ENCODE data around the gene TTLL11.

TTLL11 gene

DNA sequence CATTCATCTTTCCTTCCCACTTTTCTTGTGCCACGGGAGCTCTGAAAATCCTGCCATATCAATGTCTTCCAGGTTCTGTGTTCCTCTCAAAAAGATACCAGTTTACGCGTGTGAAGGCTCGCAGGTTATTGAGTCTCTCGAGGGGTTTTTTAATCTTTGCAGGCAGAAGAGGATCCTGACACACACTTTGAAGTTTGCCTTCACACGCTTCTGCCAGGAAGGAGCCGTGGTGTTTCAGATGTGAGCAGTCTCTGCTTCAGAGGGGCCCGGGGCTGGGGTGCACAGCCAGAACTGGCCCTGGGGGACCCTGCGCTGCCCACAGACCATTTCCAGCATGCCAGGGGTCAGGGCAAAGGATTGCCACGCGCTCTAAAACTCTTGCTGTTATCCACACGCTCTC, 167.2 kb downstream of the TTLL11 start:
- TF ChIP-seq, protein P1, sequence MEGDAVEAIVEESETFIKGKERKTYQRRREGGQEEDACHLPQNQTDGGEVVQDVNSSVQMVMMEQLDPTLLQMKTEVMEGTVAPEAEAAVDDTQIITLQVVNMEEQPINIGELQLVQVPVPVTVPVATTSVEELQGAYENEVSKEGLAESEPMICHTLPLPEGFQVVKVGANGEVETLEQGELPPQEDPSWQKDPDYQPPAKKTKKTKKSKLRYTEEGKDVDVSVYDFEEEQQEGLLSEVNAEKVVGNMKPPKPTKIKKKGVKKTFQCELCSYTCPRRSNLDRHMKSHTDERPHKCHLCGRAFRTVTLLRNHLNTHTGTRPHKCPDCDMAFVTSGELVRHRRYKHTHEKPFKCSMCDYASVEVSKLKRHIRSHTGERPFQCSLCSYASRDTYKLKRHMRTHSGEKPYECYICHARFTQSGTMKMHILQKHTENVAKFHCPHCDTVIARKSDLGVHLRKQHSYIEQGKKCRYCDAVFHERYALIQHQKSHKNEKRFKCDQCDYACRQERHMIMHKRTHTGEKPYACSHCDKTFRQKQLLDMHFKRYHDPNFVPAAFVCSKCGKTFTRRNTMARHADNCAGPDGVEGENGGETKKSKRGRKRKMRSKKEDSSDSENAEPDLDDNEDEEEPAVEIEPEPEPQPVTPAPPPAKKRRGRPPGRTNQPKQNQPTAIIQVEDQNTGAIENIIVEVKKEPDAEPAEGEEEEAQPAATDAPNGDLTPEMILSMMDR (IDR thresholded peaks at IDR 0.05; ENCODE audit: insufficient read depth, low read length, poor library complexity, severe bottlenecking) = no peak
- Histone ChIP-seq H3K36me3 (ENCODE audit: control insufficient read depth, insufficient read depth, low read length) (no peaks in the 10 kb centered on the region), H3K27me3 (replicated peaks; ENCODE audit: control insufficient read depth, insufficient read depth, low read length) (no peaks in the 10 kb centered on the region), H3K4me3 (replicated peaks; ENCODE audit: low read depth, low read length) (no peak overlapping the region)
- no peak for DNase-seq (ENCODE audit: extremely low read depth, insufficient read length)

DNA sequence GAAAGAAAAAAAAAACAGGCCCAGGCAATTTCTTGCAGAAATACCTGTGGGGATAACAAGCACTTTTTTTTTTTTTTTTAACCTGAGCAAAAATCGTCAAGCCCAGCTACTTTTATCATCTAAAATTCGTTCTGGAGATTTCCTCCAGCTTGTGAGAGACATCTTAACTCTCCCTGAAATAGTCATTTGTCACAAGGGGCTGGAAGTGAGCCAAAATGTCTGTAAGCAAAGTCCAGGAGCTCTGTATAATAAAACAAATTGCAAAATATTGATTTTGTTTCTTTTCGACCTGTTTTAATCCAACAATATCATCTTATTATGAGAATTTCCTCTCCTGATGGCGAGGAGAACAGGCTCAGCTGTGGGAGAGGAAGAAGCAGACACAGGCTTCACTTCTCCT, 168.4 kb downstream of the TTLL11 start:
- H3K4me3 ChIP-seq (replicated peaks; ENCODE audit: low read depth, low read length) = no peak overlapping the region
- DNase-seq (ENCODE audit: extremely low read depth, insufficient read length) = no peak
- no peaks in the 10 kb centered on the region for H3K36me3 ChIP-seq (ENCODE audit: control insufficient read depth, insufficient read depth, low read length)
- no peaks in the 10 kb centered on the region for H3K27me3 ChIP-seq (replicated peaks; ENCODE audit: control insufficient read depth, insufficient read depth, low read length)
- TF ChIP-seq, protein P1 (IDR thresholded peaks at IDR 0.05; ENCODE audit: insufficient read depth, low read length, poor library complexity, severe bottlenecking) = no peak

DNA sequence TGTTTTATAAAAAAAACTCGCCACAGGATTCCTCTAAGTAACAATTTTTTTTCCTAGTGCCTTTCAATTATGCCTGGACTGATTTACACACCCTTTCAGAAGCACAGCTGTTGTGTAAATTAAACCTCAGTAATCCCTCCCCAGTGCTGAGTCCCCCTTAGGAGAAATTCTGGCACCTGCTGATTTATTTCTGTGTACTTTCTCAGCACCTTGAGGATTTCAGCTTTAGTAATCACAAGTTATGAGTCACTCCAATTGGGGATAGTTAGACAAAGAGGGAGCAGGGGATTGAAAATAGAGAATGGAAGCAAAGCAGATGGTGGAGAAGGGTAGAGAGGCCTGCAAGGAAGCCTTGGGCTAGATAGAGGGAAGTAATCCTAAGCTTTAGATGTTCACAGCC, 171.7 kb downstream of the TTLL11 start:
- no peak for DNase-seq (ENCODE audit: extremely low read depth, insufficient read length)
- no peaks in the 10 kb centered on the region for H3K36me3 ChIP-seq (ENCODE audit: control insufficient read depth, insufficient read depth, low read length)
- H3K27me3 ChIP-seq (replicated peaks; ENCODE audit: control insufficient read depth, insufficient read depth, low read length) = no peaks in the 10 kb centered on the region
- TF ChIP-seq, protein P1 (IDR thresholded peaks at IDR 0.05; ENCODE audit: insufficient read depth, low read length, poor library complexity, severe bottlenecking) = no peak
- no peak overlapping the region for H3K4me3 ChIP-seq (replicated peaks; ENCODE audit: low read depth, low read length)

DNA sequence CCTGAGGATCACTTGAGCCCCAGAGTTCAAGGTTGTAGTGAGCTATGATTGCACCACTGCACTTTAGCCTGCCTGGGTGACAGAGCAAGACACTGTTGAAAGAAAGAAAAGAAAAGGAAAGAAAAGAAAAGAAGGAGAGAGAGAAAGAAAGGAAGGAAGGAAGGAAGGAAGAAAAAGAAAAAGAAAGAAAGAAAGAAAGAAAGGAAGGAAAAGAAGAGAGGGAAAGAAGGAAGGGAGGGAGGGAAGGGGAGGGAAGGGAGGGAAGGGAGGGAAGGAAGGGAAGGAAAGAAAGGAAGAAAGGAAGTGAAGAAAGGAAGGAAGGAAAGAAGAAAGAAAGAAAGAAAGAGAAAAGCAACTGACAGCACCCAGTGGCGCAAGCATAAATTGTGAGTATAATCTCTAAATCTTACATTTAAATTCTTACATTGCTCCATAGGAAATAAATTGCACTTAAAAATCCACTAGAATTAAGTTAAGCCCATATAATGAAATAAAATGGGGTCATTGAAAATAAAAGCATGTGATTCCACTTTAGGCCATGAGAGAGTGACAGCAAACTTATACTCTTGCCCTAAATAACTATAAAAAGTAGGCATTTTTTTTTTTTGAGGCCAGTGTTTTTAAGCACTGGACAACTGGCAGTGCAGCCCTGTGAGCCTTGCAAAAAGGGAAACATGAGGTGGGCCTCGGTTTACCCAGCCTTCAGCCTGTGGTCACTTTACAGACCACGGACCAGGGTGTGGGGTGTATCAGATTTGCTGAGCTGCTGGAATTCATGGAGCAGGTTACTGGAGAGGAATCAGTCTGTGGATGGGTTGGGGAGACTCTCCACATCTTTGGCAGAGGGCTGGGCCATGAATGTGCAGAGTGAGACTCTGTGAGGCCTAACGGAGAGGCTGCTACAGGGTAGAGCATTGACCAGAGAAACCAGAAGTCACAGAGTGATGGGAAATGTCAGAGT, 175.5 kb downstream of the TTLL11 start:
- Histone ChIP-seq H3K4me3 (replicated peaks; ENCODE audit: low read depth, low read length) (no peak overlapping the region), H3K27me3 (replicated peaks; ENCODE audit: control insufficient read depth, insufficient read depth, low read length) (no peaks in the 10 kb centered on the region), H3K36me3 (ENCODE audit: control insufficient read depth, insufficient read depth, low read length) (no peaks in the 10 kb centered on the region)
- DNase-seq (ENCODE audit: extremely low read depth, insufficient read length) = no peak
- TF ChIP-seq, protein P1 (IDR thresholded peaks at IDR 0.05; ENCODE audit: insufficient read depth, low read length, poor library complexity, severe bottlenecking) = no peak

DNA sequence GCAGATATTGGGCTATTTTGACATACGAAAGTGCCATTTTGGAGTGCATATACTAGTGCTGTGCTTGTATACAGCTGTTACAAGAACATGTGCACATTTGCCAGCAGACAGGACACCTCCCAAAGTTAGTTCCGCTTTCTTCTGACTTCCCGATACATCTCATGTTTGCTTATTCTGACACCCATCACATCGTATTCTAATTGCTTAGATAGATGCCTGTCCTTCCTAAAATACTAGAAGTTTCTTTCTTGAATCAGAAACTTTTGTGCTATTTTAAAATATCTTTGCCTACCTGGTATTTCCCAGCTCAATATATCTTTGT, 177.8 kb downstream of the TTLL11 start:
- TF ChIP-seq, protein P1 (IDR thresholded peaks at IDR 0.05; ENCODE audit: insufficient read depth, low read length, poor library complexity, severe bottlenecking) = no peak
- DNase-seq (ENCODE audit: extremely low read depth, insufficient read length) = no peak
- no peak overlapping the region for H3K4me3 ChIP-seq (replicated peaks; ENCODE audit: low read depth, low read length)
- no peaks in the 10 kb centered on the region for H3K27me3 ChIP-seq (replicated peaks; ENCODE audit: control insufficient read depth, insufficient read depth, low read length)
- no peaks in the 10 kb centered on the region for H3K36me3 ChIP-seq (ENCODE audit: control insufficient read depth, insufficient read depth, low read length)
